Measurements from ENCODE around the gene RGS7BP. TPM values are rescaled to one million over a fixed set of nuclear protein-coding genes. Genes with fewer than 3 reads are reported as not detected.
"Not testable (repeated sequence)": the region's sequence is repeated elsewhere in the genome, so short reads cannot be mapped to it uniquely, and the experiment has no call there.

The RGS7BP gene
- total and polyA plus RNA-seq, 9 donors = 1.4 to 6.5 (median 4.3) TPM

- WGBS, 3 donors = 88 to 90% (median 89%) methylated on average over 3 of the region's 3 CpGs
- no peak overlapping the region for H3K4me3 ChIP-seq
- H3K4me1 ChIP-seq (ENCODE audit: insufficient read depth) = peaks cover 6% of the 10 kb centered on the region
- H3K27me3 ChIP-seq = no peaks in the 10 kb centered on the region
- H3K9me3 ChIP-seq = no peaks in the 10 kb centered on the region
- intact Hi-C loops (cut with DNase I) = no loop called here
- TF ChIP-seq POLR2A (IDR thresholded peaks at IDR 0.05) = no peak
- no peak for TF ChIP-seq EP300 (IDR thresholded peaks at IDR 0.05)
- no peak for TF ChIP-seq CTCF (IDR thresholded peaks at IDR 0.05)
- no peak for DNase-seq
- H3K36me3 ChIP-seq = no peaks in the 10 kb centered on the region
- H3K27ac ChIP-seq = no peak overlapping the region
These were observed 28.2 kb downstream of the RGS7BP start for GRCh38 chr5:64534033-64534432.

- Histone ChIP-seq H3K36me3 (no peaks in the 10 kb centered on the region), H3K4me3 (no peak overlapping the region), H3K4me1 (ENCODE audit: insufficient read depth) (peaks cover 2% of the 10 kb centered on the region), H3K9me3 (no peaks in the 10 kb centered on the region), H3K27ac (no peak overlapping the region), H3K27me3 (no peaks in the 10 kb centered on the region)
- WGBS, 3 donors = 63 to 66% (median 66%) methylated on average over 2 of the region's 2 CpGs
- DNase-seq = no peak
- intact Hi-C loops (cut with DNase I) = no loop called here
- TF ChIP-seq POLR2A (IDR thresholded peaks at IDR 0.05) = no peak
- TF ChIP-seq CTCF (IDR thresholded peaks at IDR 0.05) = no peak
- no peak for TF ChIP-seq EP300 (IDR thresholded peaks at IDR 0.05)
These were observed 52.1 kb downstream of the RGS7BP start for GRCh38 chr5:64557911-64558310.

GRCh38 chr5:64558641-64559040 is 52.8 kb downstream of the RGS7BP start:
- H3K4me1 ChIP-seq (ENCODE audit: insufficient read depth); H3K27ac ChIP-seq; H3K27me3 ChIP-seq; H3K4me3 ChIP-seq; DNase-seq; H3K36me3 ChIP-seq; H3K9me3 ChIP-seq; intact Hi-C loops (cut with DNase I): not testable (repeated sequence)
- 70 to 95% (median 81%) methylated on average over 4 of the region's 4 CpGs for WGBS, 3 donors

- intact Hi-C loops (cut with DNase I) = no loop called here
- DNase-seq = no peak
- Histone ChIP-seq H3K27me3 (no peaks in the 10 kb centered on the region), H3K9me3 (no peaks in the 10 kb centered on the region), H3K4me3 (no peak overlapping the region), H3K36me3 (no peaks in the 10 kb centered on the region), H3K4me1 (ENCODE audit: insufficient read depth) (peaks cover 5% of the 10 kb centered on the region), H3K27ac (no peak overlapping the region)
- 83 to 92% (median 92%) methylated on average over 3 of the region's 3 CpGs for WGBS, 3 donors
- TF ChIP-seq CTCF (IDR thresholded peaks at IDR 0.05) (no peak), POLR2A (IDR thresholded peaks at IDR 0.05) (no peak), EP300 (IDR thresholded peaks at IDR 0.05) (no peak)
These were observed 60.6 kb downstream of the RGS7BP start for GRCh38 chr5:64566310-64566916.

- Histone ChIP-seq H3K27me3 (no peaks in the 10 kb centered on the region), H3K4me1 (ENCODE audit: insufficient read depth) (peaks cover 2% of the 10 kb centered on the region), H3K27ac (no peak overlapping the region), H3K9me3 (no peaks in the 10 kb centered on the region), H3K4me3 (no peak overlapping the region), H3K36me3 (no peaks in the 10 kb centered on the region)
- no peak for TF ChIP-seq CTCF (IDR thresholded peaks at IDR 0.05)
- no peak for TF ChIP-seq EP300 (IDR thresholded peaks at IDR 0.05)
- no peak for TF ChIP-seq POLR2A (IDR thresholded peaks at IDR 0.05)
- intact Hi-C loops (cut with DNase I) = no loop called here
- WGBS, 3 donors = 35 to 47% (median 44%) methylated on average over 1 of the region's 1 CpG
- DNase-seq = no peak
These were observed 64.0 kb downstream of the RGS7BP start for GRCh38 chr5:64569858-64570257.
